MCF 10A (cell line): ENCODE data around the gene DCAF8L1. TPM values are rescaled to one million over a fixed set of nuclear protein-coding genes. Genes with fewer than 3 reads are reported as not detected.
A peak's percentile ranks its signal among the peaks of the same experiment; 100 is the strongest.
"Not testable (repeated sequence)": the region's sequence is repeated elsewhere in the genome, so short reads cannot be mapped to it uniquely, and the experiment has no call there.

Experiments
- BruUV-seq: library from RNA; stranded (reverse); fragments of 400-500 nt; replicated peaks from 2 replicates; lab custom pipeline; 2021; lab: Mats Ljungman, UMichigan
- CTCF ChIA-PET: fragments of 300-600 bp; sonication (Branson Sonifier 250); formaldehyde crosslinking; extraction: SDS; loops from one replicate; lab custom pipeline; 2021; ENCODE audit warnings: antibody characterized with exemption, inconsistent platforms; lab: Yijun Ruan, JAX
- POLR2A ChIA-PET: fragments of 300-600, 350-650 bp; sonication (Branson Sonifier 250); formaldehyde crosslinking; extraction: SDS; loops from one replicate; lab custom pipeline; 2020; ENCODE audit warnings: antibody characterized with exemption, inconsistent platforms; lab: Yijun Ruan, JAX
- DNase-seq: peaks from one replicate; pipeline ENCODE4 v3.0.0-alpha.2; 2018; ENCODE audit not compliant: unreplicated experiment
- H3K27ac Mint-ChIP-seq: one replicate; pipeline ENCODE4 v1.8.0; 2022; ENCODE audit warnings: mild to moderate bottlenecking, low read depth, mixed read lengths; ENCODE audit not compliant: unreplicated experiment
- H3K27me3 Mint-ChIP-seq: one replicate; pipeline ENCODE4 v1.8.0; 2022; ENCODE audit warnings: mixed read lengths; ENCODE audit not compliant: insufficient read depth, unreplicated experiment
- H3K36me3 Mint-ChIP-seq: one replicate; pipeline ENCODE4 v1.8.0; 2022; ENCODE audit warnings: mild to moderate bottlenecking, moderate library complexity, mixed read lengths; ENCODE audit not compliant: insufficient read depth, unreplicated experiment
- H3K4me1 Mint-ChIP-seq: one replicate; pipeline ENCODE4 v1.8.0; 2022; ENCODE audit warnings: mixed read lengths; ENCODE audit not compliant: insufficient read depth, unreplicated experiment
- H3K4me3 Mint-ChIP-seq: one replicate; pipeline ENCODE4 v1.8.0; 2022; ENCODE audit warnings: mild to moderate bottlenecking, moderate library complexity, mixed read lengths; ENCODE audit not compliant: unreplicated experiment
- H3K9me3 Mint-ChIP-seq: one replicate; pipeline ENCODE4 v1.8.0; 2022; ENCODE audit warnings: mixed read lengths; ENCODE audit not compliant: unreplicated experiment
- intact Hi-C: fragments of 100-400 bp; cut with micrococcal nuclease; formaldehyde crosslinking; loops from 2 replicates; pipeline ENCODE4 v1.14.1; 2022
- total RNA-seq: library from RNA; stranded (reverse); gene quantifications from 2 replicates; pipeline ENCODE4 v1.2.3, GENCODE V29; 2022
- TF ChIP-seq, protein P1 (sequence below): fragments of 200-600 bp; IDR thresholded peaks from one replicate; pipeline ENCODE4 v1.8.0; 2022; ENCODE audit warnings: antibody characterized with exemption, mild to moderate bottlenecking; ENCODE audit not compliant: unreplicated experiment

Gene DCAF8L1
- total RNA-seq, 1 experiment from 2014 or later = not detected

DNA sequence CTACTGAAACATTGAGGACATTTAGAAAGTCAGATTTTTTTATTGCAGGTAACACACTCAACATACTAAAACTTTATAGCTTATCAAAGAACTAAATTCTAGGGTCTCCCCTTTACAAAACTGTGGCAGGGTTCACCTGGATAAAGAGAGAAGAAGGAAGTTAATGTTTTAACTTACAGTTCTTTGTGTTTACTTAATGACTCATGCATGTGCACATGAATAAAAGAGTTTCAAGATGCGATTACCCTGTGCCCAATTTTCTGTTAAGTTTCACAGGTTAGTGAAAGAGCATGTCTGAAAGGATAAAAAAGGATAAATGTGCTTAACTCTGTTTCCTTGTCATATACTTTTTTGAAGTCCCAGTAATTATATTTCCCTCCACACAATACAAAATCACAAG, 16.8 kb downstream of the DCAF8L1 start:
- Mint-ChIP-seq H3K27ac (no peak overlapping the region), H3K27me3 (no peaks in the 10 kb centered on the region), H3K36me3 (peaks cover 4% of the 10 kb centered on the region), H3K4me3 (no peak overlapping the region), H3K4me1 (peaks cover 12% of the 10 kb centered on the region), H3K9me3 (peaks cover 28% of the 10 kb centered on the region)
- TF ChIP-seq, protein P1, sequence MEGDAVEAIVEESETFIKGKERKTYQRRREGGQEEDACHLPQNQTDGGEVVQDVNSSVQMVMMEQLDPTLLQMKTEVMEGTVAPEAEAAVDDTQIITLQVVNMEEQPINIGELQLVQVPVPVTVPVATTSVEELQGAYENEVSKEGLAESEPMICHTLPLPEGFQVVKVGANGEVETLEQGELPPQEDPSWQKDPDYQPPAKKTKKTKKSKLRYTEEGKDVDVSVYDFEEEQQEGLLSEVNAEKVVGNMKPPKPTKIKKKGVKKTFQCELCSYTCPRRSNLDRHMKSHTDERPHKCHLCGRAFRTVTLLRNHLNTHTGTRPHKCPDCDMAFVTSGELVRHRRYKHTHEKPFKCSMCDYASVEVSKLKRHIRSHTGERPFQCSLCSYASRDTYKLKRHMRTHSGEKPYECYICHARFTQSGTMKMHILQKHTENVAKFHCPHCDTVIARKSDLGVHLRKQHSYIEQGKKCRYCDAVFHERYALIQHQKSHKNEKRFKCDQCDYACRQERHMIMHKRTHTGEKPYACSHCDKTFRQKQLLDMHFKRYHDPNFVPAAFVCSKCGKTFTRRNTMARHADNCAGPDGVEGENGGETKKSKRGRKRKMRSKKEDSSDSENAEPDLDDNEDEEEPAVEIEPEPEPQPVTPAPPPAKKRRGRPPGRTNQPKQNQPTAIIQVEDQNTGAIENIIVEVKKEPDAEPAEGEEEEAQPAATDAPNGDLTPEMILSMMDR = no peak
- peak; percentile 27 for DNase-seq
- ChIA-PET CTCF (no interaction called here), POLR2A (no interaction called here)
- intact Hi-C loops = no loop called here
- BruUV-seq = no TSS peak

DNA sequence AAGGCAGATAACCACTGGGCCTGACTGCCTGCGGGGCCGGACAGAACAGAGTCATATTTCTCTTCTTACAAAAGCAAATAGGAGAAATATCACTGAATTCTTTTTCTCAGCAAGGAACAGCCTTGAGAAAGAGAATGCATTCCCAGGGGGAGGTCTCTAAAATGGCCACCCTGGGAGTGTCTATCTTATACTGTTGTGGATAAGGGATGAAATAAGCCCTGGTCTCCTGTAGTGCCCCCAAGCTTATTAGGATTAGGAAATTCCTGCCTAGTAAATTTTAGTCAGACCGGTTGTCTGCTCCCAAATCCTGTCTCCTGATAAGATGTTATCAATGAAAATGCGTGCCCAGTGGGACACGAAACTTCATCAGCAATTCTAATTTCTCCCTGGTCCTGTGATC, 20.8 kb downstream of the DCAF8L1 start:
- H3K27me3 Mint-ChIP-seq, H3K27ac Mint-ChIP-seq, H3K4me1 Mint-ChIP-seq, POLR2A ChIA-PET, H3K4me3 Mint-ChIP-seq, BruUV-seq, CTCF ChIA-PET, DNase-seq, H3K36me3 Mint-ChIP-seq, intact Hi-C loops: not testable (repeated sequence)
- peaks cover 28% of the 10 kb centered on the region for H3K9me3 Mint-ChIP-seq

DNA sequence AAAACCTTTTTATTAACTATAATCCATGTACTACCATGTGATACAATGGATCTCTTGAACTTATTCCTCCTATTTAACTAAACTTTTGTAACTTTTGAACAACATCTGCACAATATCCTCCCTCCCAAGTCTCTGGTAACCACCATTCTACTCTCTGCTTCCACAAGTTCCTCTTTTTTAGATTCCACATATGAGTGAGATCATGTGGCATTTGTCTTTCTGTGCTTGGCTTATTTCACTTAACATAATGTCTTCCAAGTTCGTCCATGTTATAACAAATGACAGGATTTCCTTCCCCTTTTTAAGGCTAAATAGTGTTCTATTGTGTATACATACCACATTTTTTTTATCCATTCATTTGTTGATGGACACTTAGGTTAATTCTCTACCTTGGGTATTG, 28.1 kb downstream of the DCAF8L1 start:
- Mint-ChIP-seq H3K36me3 (no peaks in the 10 kb centered on the region), H3K27ac (no peak overlapping the region), H3K4me3 (no peak overlapping the region), H3K9me3 (peaks cover 13% of the 10 kb centered on the region), H3K27me3 (no peaks in the 10 kb centered on the region), H3K4me1 (no peaks in the 10 kb centered on the region)
- no peak for DNase-seq
- intact Hi-C loops = no loop called here
- TF ChIP-seq, protein P1 = no peak
- no TSS peak for BruUV-seq
- ChIA-PET CTCF (no interaction called here), POLR2A (no interaction called here)

DNA sequence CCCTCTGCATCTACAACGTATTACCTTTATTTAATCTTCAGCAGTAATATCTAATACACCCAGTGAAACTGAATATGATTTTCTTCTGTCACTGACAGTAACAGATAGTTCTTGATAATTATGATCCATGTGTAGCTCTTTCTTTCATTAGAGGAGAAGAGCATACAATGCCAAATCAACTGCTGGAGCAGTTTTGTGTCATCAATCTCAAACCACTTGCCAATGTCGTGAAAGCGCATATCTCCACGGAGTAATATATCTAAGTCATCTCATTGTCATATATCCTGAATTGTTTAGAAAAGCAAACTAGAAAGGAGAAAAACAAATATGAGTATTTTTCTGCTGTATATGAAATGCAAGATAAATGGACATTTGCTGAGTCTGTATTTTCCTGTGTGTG, 47.9 kb downstream of the DCAF8L1 start:
- Mint-ChIP-seq H3K4me3 (no peak overlapping the region), H3K4me1 (no peaks in the 10 kb centered on the region), H3K27me3 (no peaks in the 10 kb centered on the region), H3K9me3 (no peaks in the 10 kb centered on the region), H3K27ac (no peak overlapping the region), H3K36me3 (no peaks in the 10 kb centered on the region)
- ChIA-PET CTCF (interaction anchor here (0.6 kb wide), 1 partner anchor 1112 kb away, joined by 5 read pairs; no protein-coding TSS in a partner anchor), POLR2A (no interaction called here)
- TF ChIP-seq, protein P1 = no peak
- intact Hi-C loops = no loop called here
- no peak for DNase-seq
- no TSS peak for BruUV-seq

Other genes with a start within 250 kb of the DCAF8L1 start
- not detected in 2 replicates for gene MAGEB10, start 173.5 kb downstream of the DCAF8L1 start, total RNA-seq